GM12865 (cell line): Measurements from ENCODE around the gene LRIG1.

Source experiments
- DNase-seq: peaks from one replicate; pipeline ENCODE4 v3.0.0; 2010; ENCODE audit warnings: low read depth
- H3K4me3 ChIP-seq: 2 replicates; pipeline ENCODE4 v1.5.1; 2011; ENCODE audit warnings: mild to moderate bottlenecking, low read depth, low read length, control low read depth
- TF ChIP-seq, protein P1 (sequence below): IDR thresholded peaks from 2 replicates; pipeline ENCODE4 v1.5.1; 2011; ENCODE audit warnings: low read length, control low read depth, low read depth, inconsistent platforms; ENCODE audit not compliant: insufficient read depth; ENCODE audit errors: missing control alignments

Gene LRIG1

DNA sequence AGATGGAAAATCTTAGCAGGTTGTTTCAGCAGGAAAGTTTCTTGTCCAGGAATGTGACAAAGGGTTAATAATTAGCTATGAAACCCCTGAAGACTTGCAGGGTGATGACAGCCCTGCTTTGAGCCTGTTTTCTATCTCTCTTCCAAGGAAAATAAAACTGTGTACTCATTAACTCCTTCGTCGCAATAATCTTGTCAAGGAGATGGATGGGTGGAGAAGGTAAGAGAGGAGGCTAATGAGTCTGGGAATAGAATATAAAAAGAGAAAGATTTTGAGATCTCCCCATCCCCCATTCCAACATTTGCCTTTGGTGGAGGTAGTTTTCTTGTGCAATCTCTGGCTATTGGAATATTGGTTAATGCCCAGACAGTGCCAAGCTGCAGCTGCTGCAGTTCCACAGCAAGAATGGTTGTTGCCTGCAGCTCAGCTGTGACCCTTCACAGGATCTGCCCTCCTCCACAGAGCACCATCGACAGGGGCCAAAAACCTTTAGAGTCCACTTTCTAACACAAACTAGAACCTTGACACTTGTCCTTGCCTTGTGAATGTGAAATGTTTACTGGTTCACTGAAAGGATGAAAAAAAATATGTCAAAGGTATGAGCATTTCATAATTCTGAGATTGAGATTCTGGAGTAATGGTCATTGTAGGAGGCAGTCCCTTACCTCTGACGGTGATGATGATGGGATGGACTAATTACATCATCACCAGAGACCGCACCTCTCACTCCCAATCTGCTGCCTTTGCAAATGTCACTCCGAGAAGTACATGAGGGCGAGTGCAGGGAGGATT lies 4.2 kb upstream of the LRIG1 start:
- TF ChIP-seq, protein P1, sequence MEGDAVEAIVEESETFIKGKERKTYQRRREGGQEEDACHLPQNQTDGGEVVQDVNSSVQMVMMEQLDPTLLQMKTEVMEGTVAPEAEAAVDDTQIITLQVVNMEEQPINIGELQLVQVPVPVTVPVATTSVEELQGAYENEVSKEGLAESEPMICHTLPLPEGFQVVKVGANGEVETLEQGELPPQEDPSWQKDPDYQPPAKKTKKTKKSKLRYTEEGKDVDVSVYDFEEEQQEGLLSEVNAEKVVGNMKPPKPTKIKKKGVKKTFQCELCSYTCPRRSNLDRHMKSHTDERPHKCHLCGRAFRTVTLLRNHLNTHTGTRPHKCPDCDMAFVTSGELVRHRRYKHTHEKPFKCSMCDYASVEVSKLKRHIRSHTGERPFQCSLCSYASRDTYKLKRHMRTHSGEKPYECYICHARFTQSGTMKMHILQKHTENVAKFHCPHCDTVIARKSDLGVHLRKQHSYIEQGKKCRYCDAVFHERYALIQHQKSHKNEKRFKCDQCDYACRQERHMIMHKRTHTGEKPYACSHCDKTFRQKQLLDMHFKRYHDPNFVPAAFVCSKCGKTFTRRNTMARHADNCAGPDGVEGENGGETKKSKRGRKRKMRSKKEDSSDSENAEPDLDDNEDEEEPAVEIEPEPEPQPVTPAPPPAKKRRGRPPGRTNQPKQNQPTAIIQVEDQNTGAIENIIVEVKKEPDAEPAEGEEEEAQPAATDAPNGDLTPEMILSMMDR: no peak
- no peak overlapping the region for H3K4me3 ChIP-seq
- DNase-seq: no peak

DNA sequence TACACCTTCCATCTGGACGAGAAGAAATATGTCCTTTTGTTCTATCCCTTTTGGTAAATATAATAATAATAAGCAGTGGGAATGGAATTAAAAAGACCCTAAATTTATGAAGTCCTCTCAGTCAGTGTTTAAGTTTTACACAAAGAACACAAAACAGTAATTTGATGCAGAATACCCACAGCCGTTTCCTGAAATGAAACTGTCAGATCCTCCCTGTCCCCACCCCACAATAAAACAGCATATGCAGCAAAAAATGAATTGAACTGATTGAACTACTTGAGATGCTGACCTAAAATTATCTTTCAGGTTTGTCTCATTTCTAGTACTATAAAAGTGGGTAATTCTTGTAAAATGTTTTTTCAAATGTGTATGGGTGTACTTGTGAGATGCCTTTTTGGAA lies 2.2 kb upstream of the LRIG1 start:
- H3K4me3 ChIP-seq: no peak overlapping the region
- DNase-seq: no peak
- TF ChIP-seq, protein P1: no peak

DNA sequence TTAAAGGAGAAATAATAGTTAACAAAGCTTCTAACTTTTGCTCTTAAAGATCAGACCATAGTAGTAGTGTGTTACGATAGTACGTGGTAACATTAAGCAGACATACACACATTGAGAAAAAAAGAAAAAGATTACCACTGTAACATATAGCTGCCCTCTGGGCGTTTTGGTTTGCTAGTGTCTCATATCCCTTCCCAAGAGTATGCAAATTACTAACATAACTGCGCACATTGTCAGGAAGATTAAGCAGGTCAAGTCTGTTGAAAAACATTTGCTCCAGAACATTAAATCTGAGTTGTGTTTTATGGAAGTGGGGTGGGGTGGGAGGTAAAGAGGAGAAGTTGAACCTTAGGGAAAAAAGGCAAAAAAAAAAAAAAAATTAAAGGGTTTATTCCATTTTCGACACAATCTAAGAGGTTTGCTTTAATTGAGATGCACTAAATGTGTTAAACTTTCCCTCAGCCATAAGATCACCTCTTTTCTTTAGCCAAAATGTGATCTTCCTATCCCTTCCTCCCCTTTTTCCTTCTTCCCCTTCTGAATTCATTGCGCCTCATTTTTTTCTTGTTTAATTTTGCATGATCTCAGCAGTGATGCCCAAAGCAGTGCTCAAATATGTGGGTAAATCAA lies 1.5 kb upstream of the LRIG1 start:
- no peak overlapping the region for H3K4me3 ChIP-seq
- no peak for DNase-seq

DNA sequence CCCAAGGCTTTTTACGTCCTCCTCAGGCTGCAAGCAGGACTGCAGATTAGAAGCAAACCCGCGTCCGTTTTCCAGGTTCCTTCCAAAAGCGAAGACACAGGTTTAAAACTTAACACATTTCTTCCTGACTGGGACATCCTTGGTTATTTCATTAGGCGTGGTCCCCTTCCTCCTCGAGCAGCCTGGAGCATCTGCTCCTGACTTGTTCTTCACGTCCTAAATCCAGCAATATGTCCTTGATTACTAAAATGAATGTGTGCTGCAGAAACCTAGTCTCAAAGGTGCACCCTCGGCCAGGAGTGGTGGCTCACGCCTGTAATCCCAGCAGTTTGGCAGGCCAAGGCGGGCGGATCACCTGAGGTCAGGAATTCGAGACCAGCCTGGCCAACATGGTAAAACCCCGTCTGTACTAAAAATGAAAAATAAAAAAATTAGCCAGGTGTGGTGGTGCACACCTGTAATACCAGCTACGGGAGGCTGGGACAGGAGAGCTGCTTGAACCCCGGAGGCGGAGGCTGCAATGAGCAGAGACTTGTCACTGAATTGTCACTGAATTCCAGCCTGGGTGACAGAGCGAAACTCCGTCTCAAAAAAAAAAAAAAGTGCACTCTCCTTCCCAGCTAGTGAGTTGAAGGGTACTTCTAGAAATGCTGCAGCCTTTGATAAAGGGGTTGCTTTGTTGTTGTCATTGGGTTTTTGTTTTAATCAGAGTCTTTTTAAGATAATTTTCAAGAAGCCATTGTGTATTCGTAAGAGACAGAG lies 842 bp upstream of the LRIG1 start:
- no peak for DNase-seq
- TF ChIP-seq, protein P1: peak; percentile 38
- peak overlapping the region; percentile 59 for H3K4me3 ChIP-seq

More for the DNA sequence above, 1.5 kb upstream of the LRIG1 start:
- TF ChIP-seq, protein P1: no peak

DNA sequence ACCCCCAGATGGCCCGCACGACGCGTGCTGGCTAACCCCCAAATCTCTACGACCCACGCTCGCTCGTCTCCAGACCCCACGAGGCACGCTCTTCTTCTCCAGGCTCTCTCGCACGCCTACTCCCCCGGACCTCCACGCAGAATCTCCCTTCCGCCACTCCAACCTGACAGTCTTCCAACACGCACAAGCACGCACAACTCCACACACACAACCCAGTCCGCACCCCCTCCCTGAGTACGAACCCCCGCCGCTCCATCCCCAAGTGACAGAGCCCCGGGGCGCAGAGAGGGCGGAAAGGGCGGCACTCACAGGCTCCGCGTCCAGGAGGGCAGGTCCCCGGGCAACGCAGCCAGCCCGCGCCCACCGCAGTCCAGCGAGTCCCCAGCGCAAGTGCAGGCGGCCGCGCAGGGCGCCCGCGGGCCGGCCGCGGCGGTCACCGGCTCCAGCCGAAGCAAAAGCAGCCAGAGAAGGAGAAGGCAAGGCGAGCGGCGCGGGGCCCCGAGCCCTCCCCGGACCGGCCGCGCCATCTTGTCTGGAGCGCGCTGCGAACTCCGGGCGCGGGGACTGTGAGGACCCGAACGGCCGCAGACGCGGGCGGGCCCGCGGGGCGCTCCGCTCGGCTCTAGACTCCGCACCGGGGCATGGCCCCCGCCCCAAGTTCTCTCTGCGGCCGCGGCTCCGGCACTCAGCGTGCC lies 794 bp downstream of the LRIG1 start:
- TF ChIP-seq, protein P1: no peak
- peak overlapping the region; percentile 89 for H3K4me3 ChIP-seq
- DNase-seq: peak; percentile 41
